ENCODE results near the gene KCNS1. TPM values are rescaled to one million over a fixed set of nuclear protein-coding genes. Genes with fewer than 3 reads are reported as not detected.

Gene KCNS1
- total RNA-seq, 1 experiment from 2014 or later: 0.09 TPM

- Histone ChIP-seq H3K9me3 (no peaks in the 10 kb centered on the region), H3K36me3 (ENCODE audit: control insufficient read depth, insufficient read depth, low read length) (no peaks in the 10 kb centered on the region), H3K4me1 (peaks cover 4% of the 10 kb centered on the region; the same call in 1 of the 2 replicates), H3K27me3 (replicated peaks; ENCODE audit: control insufficient read depth, insufficient read depth, low read length) (no peaks in the 10 kb centered on the region), H3K4me3 (ENCODE audit: low read depth, low read length) (no peak overlapping the region)
- Mint-ChIP-seq H3K4me1 (ENCODE audit: low read depth, unreplicated experiment) (peaks cover 6% of the 10 kb centered on the region), H3K27me3 (ENCODE audit: insufficient read depth, unreplicated experiment) (no peaks in the 10 kb centered on the region), H3K4me3 (ENCODE audit: unreplicated experiment) (no peak overlapping the region), H3K36me3 (ENCODE audit: insufficient read depth, unreplicated experiment) (peaks cover 18% of the 10 kb centered on the region), H3K9me3 (ENCODE audit: unreplicated experiment) (no peaks in the 10 kb centered on the region), H3K27ac (ENCODE audit: unreplicated experiment) (no peak overlapping the region)
- POLR2A ChIA-PET: interaction anchor here (0.6 to 0.8 kb wide), 2 partner anchors 32 to 51 kb away, joined by 4 to 13 read pairs; no protein-coding TSS in a partner anchor
- CTCF ChIA-PET: interaction anchor here (0.5 to 3.9 kb wide), 50 partner anchors 9 to 317 kb away, joined by 3 to 203 read pairs (median 5); partner anchors contain the start of genes TOMM34, WFDC12 and YWHAB
- peak; percentile 97 to 99 for TF ChIP-seq CTCF (IDR thresholded peaks at IDR 0.05; ENCODE audit: insufficient read depth in 1 of 2, low read depth in 1 of 2, low read length in 1 of 2, severe bottlenecking in 1 of 2, unreplicated experiment in 1 of 2)
- BruUV-seq (replicated peaks): no TSS peak
- intact Hi-C loops (cut with micrococcal nuclease; ENCODE audit: unreplicated experiment): loop anchor here (1.0 to 5.0 kb wide), 6 partner anchors 25 to 247 kb away; no protein-coding TSS in a partner anchor
- peak; percentile 67 to 80 for DNase-seq
Observed at GRCh38 chr20:45044084-45044573, 56.8 kb downstream of the KCNS1 start.

GRCh38 chr20:45042978-45043377 lies 57.9 kb downstream of the KCNS1 start:
- peaks cover 4% of the 10 kb centered on the region; the same call in 1 of the 2 replicates for H3K4me1 ChIP-seq
- no peak for TF ChIP-seq CTCF (IDR thresholded peaks at IDR 0.05; ENCODE audit: insufficient read depth in 1 of 2, low read depth in 1 of 2, low read length in 1 of 2, severe bottlenecking in 1 of 2, unreplicated experiment in 1 of 2)
- no peaks in the 10 kb centered on the region for H3K9me3 Mint-ChIP-seq (ENCODE audit: unreplicated experiment)
- POLR2A ChIA-PET: no interaction called here
- BruUV-seq (replicated peaks): no TSS peak
- H3K36me3 ChIP-seq (ENCODE audit: control insufficient read depth, insufficient read depth, low read length): no peaks in the 10 kb centered on the region
- CTCF ChIA-PET: interaction anchor here (0.8 to 3.9 kb wide), 13 partner anchors 8 to 248 kb away, joined by 3 to 203 read pairs (median 16); no protein-coding TSS in a partner anchor
- intact Hi-C loops (cut with micrococcal nuclease; ENCODE audit: unreplicated experiment): loop anchor here (5.0 kb wide), 1 partner anchor 184 kb away; no protein-coding TSS in a partner anchor
- H3K27ac Mint-ChIP-seq (ENCODE audit: unreplicated experiment): no peak overlapping the region
- H3K4me3 ChIP-seq (ENCODE audit: low read depth, low read length): no peak overlapping the region
- H3K4me3 Mint-ChIP-seq (ENCODE audit: unreplicated experiment): no peak overlapping the region
- no peak for DNase-seq
- peaks cover 11% of the 10 kb centered on the region for H3K36me3 Mint-ChIP-seq (ENCODE audit: insufficient read depth, unreplicated experiment)
- H3K27me3 Mint-ChIP-seq (ENCODE audit: insufficient read depth, unreplicated experiment): no peaks in the 10 kb centered on the region
- H3K9me3 ChIP-seq: no peaks in the 10 kb centered on the region
- H3K27me3 ChIP-seq (replicated peaks; ENCODE audit: control insufficient read depth, insufficient read depth, low read length): no peaks in the 10 kb centered on the region
- H3K4me1 Mint-ChIP-seq (ENCODE audit: low read depth, unreplicated experiment): peaks cover 13% of the 10 kb centered on the region

Other genes starting within 250 kb of the KCNS1 start
- 522 and 539 TPM in 2 replicates for gene YWHAB, start 215.4 kb downstream of the KCNS1 start, total RNA-seq (2022)
- gene PABPC1L, start 191.1 kb downstream of the KCNS1 start, total RNA-seq (2022): 242 and 255 TPM in 2 replicates
- 131 and 139 TPM in 2 replicates for gene TOMM34, start 140.7 kb downstream of the KCNS1 start, total RNA-seq (2022)
- 68.3 and 74.7 TPM in 2 replicates for gene STK4, start 134.6 kb downstream of the KCNS1 start, total RNA-seq (2022)
- not detected in 2 replicates for gene WFDC5, start 14.0 kb upstream of the KCNS1 start, total RNA-seq (2022)
- gene WFDC12, start 23.3 kb upstream of the KCNS1 start, total RNA-seq (2022): not detected in 2 replicates
- 3.7 and 6.8 TPM in 2 replicates for gene PI3, start 73.8 kb upstream of the KCNS1 start, total RNA-seq (2022)
- gene SEMG1, start 105.9 kb upstream of the KCNS1 start, total RNA-seq (2022): not detected in 2 replicates
- not detected in 2 replicates for gene SEMG2, start 120.2 kb upstream of the KCNS1 start, total RNA-seq (2022)
- 3.0 TPM in 2 replicates for gene SLPI, start 153.4 kb upstream of the KCNS1 start, total RNA-seq (2022)
- not detected in 2 replicates for gene RBPJL, start 205.7 kb upstream of the KCNS1 start, total RNA-seq (2022)
- not detected in 2 replicates for gene MATN4, start 207.2 kb upstream of the KCNS1 start, total RNA-seq (2022)
- 227 and 242 TPM in 2 replicates for gene SDC4, start 247.3 kb upstream of the KCNS1 start, total RNA-seq (2022)

Measured in Caco-2 (cell line).